Activated CD4-positive, alpha-beta T cell treated with anti-CD3 and anti-CD28 coated beads, Interleukin-2, amount 10 ng/mL, durations not matched to agents 7 days and 5 days (primary cell): ENCODE data around the gene TCF12. TPM values are rescaled to one million over a fixed set of nuclear protein-coding genes. Genes with fewer than 3 reads are reported as not detected.

ENCODE experiments used
- CTCF ChIA-PET: fragments of 350-600 bp; sonication (Branson Sonifier 250); formaldehyde crosslinking; loops from one replicate; lab custom pipeline; 2021; ENCODE audit warnings: antibody characterized with exemption; lab: Charles Lee
- POLR2A ChIA-PET: fragments of 350-600 bp; sonication (Branson Sonifier 250); formaldehyde crosslinking; loops from one replicate; lab custom pipeline; 2021; ENCODE audit warnings: antibody characterized with exemption; lab: Charles Lee
- DNase-seq: peaks from one replicate; pipeline ENCODE4 v3.0.0-alpha.2; 2020
- H3K27ac Mint-ChIP-seq: one replicate; pipeline ENCODE4 v1.8.0; 2021; ENCODE audit warnings: mild to moderate bottlenecking, moderate library complexity, mixed read lengths
- H3K27me3 Mint-ChIP-seq: one replicate; pipeline ENCODE4 v1.8.0; 2021; ENCODE audit warnings: mixed read lengths
- H3K36me3 Mint-ChIP-seq: one replicate; pipeline ENCODE4 v1.8.0; 2021; ENCODE audit warnings: low read depth, mixed read lengths
- H3K4me1 Mint-ChIP-seq: one replicate; pipeline ENCODE4 v1.8.0; 2021; ENCODE audit warnings: mixed read lengths
- H3K4me3 Mint-ChIP-seq: one replicate; pipeline ENCODE4 v1.8.0; 2021; ENCODE audit warnings: mild to moderate bottlenecking, moderate library complexity, mixed read lengths
- H3K9me3 Mint-ChIP-seq: one replicate; pipeline ENCODE4 v1.8.0; 2021; ENCODE audit warnings: mixed read lengths
- total RNA-seq, 2 experiments: library from RNA; stranded (reverse); gene quantifications; one replicate each; pipeline ENCODE4 v1.2.3, GENCODE V29; 2021

Gene TCF12
- total RNA-seq, 2 experiments from 2014 or later = 50.9 to 60.8 TPM

DNA sequence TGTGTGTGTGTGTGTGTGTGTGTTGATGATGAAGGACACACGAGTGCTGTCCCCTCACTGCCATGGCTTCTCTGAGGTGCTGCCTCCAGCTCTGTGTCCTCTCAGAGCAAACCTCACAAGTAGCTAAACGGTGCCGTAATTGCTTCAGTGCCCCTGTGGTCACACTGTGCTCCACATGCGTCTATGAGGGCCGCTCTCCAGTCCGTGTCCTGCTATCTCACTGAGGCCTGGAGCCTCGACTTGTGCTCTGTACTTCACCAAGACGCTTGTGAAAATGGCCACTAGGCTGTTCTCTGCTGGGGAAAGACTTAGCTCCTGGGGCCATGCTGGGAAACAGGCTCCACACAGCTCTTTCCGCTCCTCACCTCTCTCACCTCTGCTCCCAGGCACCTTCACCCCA is 392.4 kb downstream of the TCF12 start:
- Mint-ChIP-seq H3K4me3 (no peak overlapping the region), H3K36me3 (no peaks in the 10 kb centered on the region), H3K27ac (no peak overlapping the region), H3K4me1 (peaks cover 3% of the 10 kb centered on the region), H3K27me3 (peaks cover 5% of the 10 kb centered on the region), H3K9me3 (no peaks in the 10 kb centered on the region)
- DNase-seq = no peak
- ChIA-PET CTCF (interaction anchor here (1.1 kb wide), 1 partner anchor 60 kb away, joined by 4 read pairs; no protein-coding TSS in a partner anchor), POLR2A (interaction anchor here (0.7 kb wide), 1 partner anchor 75 kb away, joined by 6 read pairs; no protein-coding TSS in a partner anchor)

DNA sequence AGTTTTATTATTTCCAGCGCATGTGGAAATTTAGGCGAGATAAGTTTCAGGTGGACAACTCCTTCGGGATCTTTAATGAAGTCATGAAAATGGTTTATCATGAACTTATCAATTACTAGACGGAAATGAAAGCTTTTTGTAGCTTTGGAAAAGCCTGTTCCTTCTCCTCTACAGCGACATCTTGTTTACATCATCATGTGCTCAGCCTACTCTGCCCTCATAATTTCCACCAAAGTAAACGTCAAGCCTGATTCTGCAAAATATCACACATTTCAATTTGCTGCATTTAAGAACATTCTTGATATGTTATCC is 393.5 kb downstream of the TCF12 start:
- Mint-ChIP-seq H3K4me1 (no peaks in the 10 kb centered on the region), H3K27ac (no peak overlapping the region), H3K27me3 (peaks cover 4% of the 10 kb centered on the region), H3K9me3 (no peaks in the 10 kb centered on the region), H3K4me3 (no peak overlapping the region), H3K36me3 (no peaks in the 10 kb centered on the region)
- CTCF ChIA-PET = interaction anchor here (1.1 kb wide), 1 partner anchor 61 kb away, joined by 4 read pairs; no protein-coding TSS in a partner anchor
- POLR2A ChIA-PET = no interaction called here
- no peak for DNase-seq

DNA sequence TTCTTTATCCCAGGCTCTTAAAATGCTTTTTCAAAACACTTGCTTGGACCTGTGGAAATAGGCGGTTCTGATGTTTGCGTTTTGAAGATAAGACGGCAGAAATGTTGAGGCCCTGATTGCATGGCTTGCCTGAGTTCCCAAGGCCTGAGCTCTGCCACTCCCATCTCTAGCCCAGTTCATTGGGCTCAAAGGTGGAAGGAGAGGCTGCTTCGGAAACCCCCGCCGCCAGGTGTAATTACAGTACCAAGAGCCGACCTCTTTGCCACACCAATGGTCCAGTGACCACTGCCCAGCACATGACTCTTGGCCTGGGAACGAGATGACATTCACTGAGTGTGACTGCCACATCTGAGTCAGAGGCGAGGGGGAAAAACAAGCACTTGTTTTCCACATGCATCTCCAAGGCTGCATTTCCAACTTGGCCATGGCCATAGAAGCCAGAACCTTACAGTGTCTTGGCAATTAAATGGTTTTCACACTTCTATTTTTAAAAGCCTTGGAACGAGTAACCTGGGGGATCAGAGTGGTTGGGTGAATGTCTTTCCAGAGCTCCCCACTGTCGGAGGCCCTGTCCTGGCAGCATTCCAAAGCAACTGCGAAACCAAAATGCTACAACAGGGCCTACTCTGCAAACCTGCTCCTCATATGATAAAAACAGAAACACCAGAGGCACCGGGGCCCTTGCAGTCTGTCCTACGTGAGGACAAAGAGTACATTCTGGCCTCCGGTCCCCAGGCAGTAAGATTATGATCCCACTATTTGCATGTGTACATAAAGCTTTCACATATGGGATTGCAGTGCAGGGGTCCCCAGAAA is 394.1 kb downstream of the TCF12 start:
- Mint-ChIP-seq H3K36me3 (no peaks in the 10 kb centered on the region), H3K27me3 (peaks cover 4% of the 10 kb centered on the region), H3K9me3 (no peaks in the 10 kb centered on the region), H3K4me3 (no peak overlapping the region), H3K4me1 (no peaks in the 10 kb centered on the region), H3K27ac (no peak overlapping the region)
- ChIA-PET CTCF (no interaction called here), POLR2A (no interaction called here)
- DNase-seq = no peak

DNA sequence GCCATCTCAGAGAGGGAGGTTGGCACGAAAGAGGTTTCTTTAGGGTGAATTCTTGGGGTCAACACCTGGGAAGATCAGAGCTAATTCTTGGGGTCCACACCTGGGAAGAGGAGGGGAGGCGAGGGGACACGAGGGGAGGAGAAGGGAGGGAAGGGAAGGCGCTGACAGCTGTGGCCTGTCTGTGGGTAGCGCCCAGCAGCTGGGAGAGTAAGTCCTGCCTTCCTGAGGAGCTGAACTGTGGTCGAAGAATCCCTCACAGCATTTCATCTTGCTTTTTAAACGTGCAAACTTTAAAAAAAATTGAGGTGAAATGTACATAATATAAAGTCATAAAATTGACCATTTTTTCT is 394.7 kb downstream of the TCF12 start:
- no peaks in the 10 kb centered on the region for H3K9me3 Mint-ChIP-seq
- no peak for DNase-seq
- CTCF ChIA-PET = interaction anchor here (1.0 kb wide), 1 partner anchor 9 kb away, joined by 3 read pairs; no protein-coding TSS in a partner anchor
- peaks cover 4% of the 10 kb centered on the region for H3K27me3 Mint-ChIP-seq
- no peaks in the 10 kb centered on the region for H3K4me1 Mint-ChIP-seq
- H3K4me3 Mint-ChIP-seq = no peak overlapping the region
- no peak overlapping the region for H3K27ac Mint-ChIP-seq
- POLR2A ChIA-PET = no interaction called here
- no peaks in the 10 kb centered on the region for H3K36me3 Mint-ChIP-seq

DNA sequence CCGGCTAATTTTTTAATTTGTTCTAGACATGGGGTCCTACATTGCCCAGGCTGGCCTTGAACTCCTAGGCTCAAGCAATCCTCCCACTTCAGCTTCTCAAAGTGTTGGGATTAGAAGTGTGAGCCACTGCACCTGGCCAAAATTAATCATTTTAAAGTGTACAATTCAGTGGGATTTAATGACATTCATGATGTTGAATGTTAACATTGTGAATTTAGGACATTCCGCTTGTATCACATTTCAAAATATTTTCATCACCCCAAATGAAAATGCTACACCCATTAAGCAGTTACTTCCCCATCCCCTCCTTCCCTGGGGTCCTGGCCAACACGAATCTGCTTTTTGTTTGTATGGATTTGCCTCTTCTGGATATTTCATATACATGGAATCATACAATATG is 395.8 kb downstream of the TCF12 start:
- no peak overlapping the region for H3K4me3 Mint-ChIP-seq
- peaks cover 4% of the 10 kb centered on the region for H3K27me3 Mint-ChIP-seq
- H3K4me1 Mint-ChIP-seq = no peaks in the 10 kb centered on the region
- DNase-seq = no peak
- H3K36me3 Mint-ChIP-seq = no peaks in the 10 kb centered on the region
- no peak overlapping the region for H3K27ac Mint-ChIP-seq
- POLR2A ChIA-PET = no interaction called here
- H3K9me3 Mint-ChIP-seq = no peaks in the 10 kb centered on the region
- CTCF ChIA-PET = interaction anchor here (1.0 kb wide), 1 partner anchor 8 kb away, joined by 3 read pairs; no protein-coding TSS in a partner anchor

DNA sequence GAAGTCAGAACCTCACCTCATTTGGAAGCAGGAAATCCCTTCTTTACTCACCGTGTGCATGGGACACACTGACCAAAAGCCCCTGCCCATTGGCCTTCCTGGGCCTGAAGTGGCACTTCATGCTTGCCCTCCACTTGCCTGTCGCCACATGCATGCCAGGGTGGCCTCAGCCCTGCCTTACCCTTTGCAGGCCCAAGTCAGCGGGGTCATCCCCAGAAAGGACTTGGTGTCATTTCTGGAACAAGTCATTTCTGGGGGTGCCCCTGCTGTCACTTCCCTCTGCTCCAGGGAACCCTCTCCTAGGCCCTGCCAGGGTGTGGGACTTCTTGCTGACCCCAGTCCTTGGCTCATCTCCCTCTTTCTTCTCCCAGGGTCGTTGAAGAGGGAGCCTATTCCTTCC is 398.0 kb downstream of the TCF12 start:
- Mint-ChIP-seq H3K27me3 (peaks cover 2% of the 10 kb centered on the region), H3K4me1 (no peaks in the 10 kb centered on the region), H3K36me3 (no peaks in the 10 kb centered on the region), H3K27ac (no peak overlapping the region), H3K9me3 (no peaks in the 10 kb centered on the region), H3K4me3 (no peak overlapping the region)
- DNase-seq = no peak
- CTCF ChIA-PET = no interaction called here
- POLR2A ChIA-PET = no interaction called here

DNA sequence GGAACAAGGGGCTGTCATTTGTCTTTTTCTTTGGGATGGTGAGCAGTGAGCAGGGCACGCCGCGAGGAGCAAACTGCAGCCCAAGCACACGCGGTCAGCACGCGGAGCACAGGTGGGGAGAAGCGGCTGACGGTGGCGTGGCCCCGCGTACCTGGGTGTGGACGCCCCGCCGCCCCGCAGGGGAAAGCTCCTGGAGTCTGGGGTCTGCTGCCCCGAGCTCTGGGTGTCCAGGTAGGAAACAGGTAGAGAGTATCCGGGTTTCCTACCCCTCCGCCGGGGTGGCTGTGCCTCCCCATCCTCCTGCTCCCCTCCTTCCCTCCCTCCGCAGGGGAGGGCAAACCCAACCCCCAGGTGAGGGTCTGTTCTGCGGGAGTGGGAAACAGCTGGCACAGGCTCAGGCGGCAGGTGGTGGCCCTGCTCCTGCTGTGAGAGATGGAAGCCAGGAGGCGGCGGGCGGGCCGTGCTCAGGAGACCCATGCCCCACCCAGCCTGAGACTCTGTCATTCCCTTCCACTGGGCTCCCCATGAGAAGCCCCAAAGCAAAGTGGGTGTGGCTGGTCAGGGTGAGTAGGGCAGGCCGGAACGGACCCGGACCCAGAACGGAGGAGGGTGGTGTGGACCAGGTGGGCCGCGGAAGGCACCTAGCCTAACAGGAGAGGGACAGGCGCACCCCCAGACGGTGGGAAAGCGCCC is 400.9 kb downstream of the TCF12 start:
- no peak for DNase-seq
- H3K4me1 Mint-ChIP-seq = peaks cover 3% of the 10 kb centered on the region
- H3K36me3 Mint-ChIP-seq = no peaks in the 10 kb centered on the region
- H3K27me3 Mint-ChIP-seq = no peaks in the 10 kb centered on the region
- H3K27ac Mint-ChIP-seq = no peak overlapping the region
- POLR2A ChIA-PET = no interaction called here
- no peaks in the 10 kb centered on the region for H3K9me3 Mint-ChIP-seq
- CTCF ChIA-PET = no interaction called here
- no peak overlapping the region for H3K4me3 Mint-ChIP-seq

- ChIA-PET POLR2A (no interaction called here), CTCF (no interaction called here)
- no peaks in the 10 kb centered on the region for H3K9me3 Mint-ChIP-seq
- no peak overlapping the region for H3K27ac Mint-ChIP-seq
- DNase-seq = no peak
- no peak overlapping the region for H3K4me3 Mint-ChIP-seq
- peaks cover 7% of the 10 kb centered on the region for H3K4me1 Mint-ChIP-seq
- H3K27me3 Mint-ChIP-seq = no peaks in the 10 kb centered on the region
- no peaks in the 10 kb centered on the region for H3K36me3 Mint-ChIP-seq
Observed at GRCh38 chr15:57319919-57320560, 401.6 kb downstream of the TCF12 start.

GRCh38 chr15:57320631-57321220 is 402.3 kb downstream of the TCF12 start:
- peaks cover 7% of the 10 kb centered on the region for H3K4me1 Mint-ChIP-seq

GRCh38 chr15:57321485-57321884 is 403.0 kb downstream of the TCF12 start:
- no peaks in the 10 kb centered on the region for H3K36me3 Mint-ChIP-seq
- peaks cover 7% of the 10 kb centered on the region for H3K4me1 Mint-ChIP-seq
- H3K27ac Mint-ChIP-seq = no peak overlapping the region
- ChIA-PET CTCF (no interaction called here), POLR2A (no interaction called here)
- no peak overlapping the region for H3K4me3 Mint-ChIP-seq
- no peak for DNase-seq
- no peaks in the 10 kb centered on the region for H3K27me3 Mint-ChIP-seq
- no peaks in the 10 kb centered on the region for H3K9me3 Mint-ChIP-seq

More at GRCh38 chr15:57320631-57321220, 402.3 kb downstream of the TCF12 start:
- no peaks in the 10 kb centered on the region for H3K36me3 Mint-ChIP-seq
- DNase-seq = no peak
- H3K9me3 Mint-ChIP-seq = no peaks in the 10 kb centered on the region
- H3K27ac Mint-ChIP-seq = no peak overlapping the region
- CTCF ChIA-PET = no interaction called here
- POLR2A ChIA-PET = no interaction called here
- H3K27me3 Mint-ChIP-seq = no peaks in the 10 kb centered on the region
- no peak overlapping the region for H3K4me3 Mint-ChIP-seq

GRCh38 chr15:57321973-57322601 is 403.6 kb downstream of the TCF12 start:
- no peak overlapping the region for H3K27ac Mint-ChIP-seq

GRCh38 chr15:57322602-57323250 is 404.3 kb downstream of the TCF12 start:
- POLR2A ChIA-PET = no interaction called here

More at GRCh38 chr15:57321973-57322601, 403.6 kb downstream of the TCF12 start:
- Mint-ChIP-seq H3K27me3 (no peaks in the 10 kb centered on the region), H3K4me1 (peaks cover 7% of the 10 kb centered on the region), H3K4me3 (no peak overlapping the region), H3K9me3 (no peaks in the 10 kb centered on the region), H3K36me3 (no peaks in the 10 kb centered on the region)
- ChIA-PET POLR2A (no interaction called here), CTCF (interaction anchor here (1.1 to 1.3 kb wide), 2 partner anchors 8 to 32 kb away, joined by 3 to 4 read pairs; no protein-coding TSS in a partner anchor)
- no peak for DNase-seq

More at GRCh38 chr15:57322602-57323250, 404.3 kb downstream of the TCF12 start:
- Mint-ChIP-seq H3K27me3 (no peaks in the 10 kb centered on the region), H3K27ac (no peak overlapping the region), H3K4me1 (peaks cover 7% of the 10 kb centered on the region), H3K36me3 (no peaks in the 10 kb centered on the region), H3K4me3 (no peak overlapping the region), H3K9me3 (no peaks in the 10 kb centered on the region)
- no peak for DNase-seq
- CTCF ChIA-PET = interaction anchor here (1.1 to 1.3 kb wide), 3 partner anchors 9 to 33 kb away, joined by 3 to 5 read pairs (median 4); no protein-coding TSS in a partner anchor
